GM23338 (cell line): ENCODE data around the gene TUBGCP4. TPM values are rescaled to one million over a fixed set of nuclear protein-coding genes. Genes with fewer than 3 reads are reported as not detected.

Experiments used
- ATAC-seq: fragments of 200-7000 bp; cut with Tn5 transposase; 3 replicates; pipeline ENCODE4 v1.9.1; 2020
- DNase-seq: peaks from one replicate; pipeline ENCODE4 v3.0.0-alpha.2; 2015; ENCODE audit warnings: low spot score
- H2AFZ ChIP-seq: fragments of 200-600 bp; sonication (generic); 2 replicates; pipeline ENCODE4 v1.8.0; 2016; ENCODE audit warnings: antibody characterized with exemption, mild to moderate bottlenecking, moderate library complexity
- H3F3A ChIP-seq: fragments of 200-600 bp; sonication (generic); replicated peaks from 2 replicates; pipeline ENCODE4 v1.8.0; 2017; ENCODE audit warnings: antibody characterized with exemption, mixed run types, low read depth
- H3K27ac ChIP-seq: fragments of 200-600 bp; sonication (generic); 2 replicates; pipeline ENCODE4 v1.6.1; 2016; ENCODE audit warnings: low read depth
- H3K27me3 ChIP-seq: fragments of 200-600 bp; sonication (generic); 2 replicates; pipeline ENCODE4 v1.8.0; 2016; ENCODE audit warnings: mild to moderate bottlenecking, mixed run types, moderate library complexity; ENCODE audit not compliant: insufficient read depth
- H3K36me3 ChIP-seq: fragments of 200-600 bp; sonication (generic); 2 replicates; pipeline ENCODE4 v1.8.0; 2016; ENCODE audit warnings: mild to moderate bottlenecking; ENCODE audit not compliant: insufficient read depth
- H3K4me1 ChIP-seq: fragments of 200-600 bp; sonication (generic); 2 replicates; pipeline ENCODE4 v1.8.0; 2016; ENCODE audit warnings: mild to moderate bottlenecking, moderate library complexity; ENCODE audit not compliant: insufficient read depth
- H3K4me2 ChIP-seq: fragments of 200-600 bp; sonication (generic); 2 replicates; pipeline ENCODE4 v1.7.1; 2017; ENCODE audit warnings: mixed run types
- H3K4me3 ChIP-seq: fragments of 200-600 bp; sonication (generic); 2 replicates; pipeline ENCODE4 v1.6.1; 2016; ENCODE audit warnings: mixed run types
- H3K79me2 ChIP-seq: fragments of 200-600 bp; sonication (generic); replicated peaks from 2 replicates; pipeline ENCODE4 v1.8.0; 2017; ENCODE audit warnings: mild to moderate bottlenecking; ENCODE audit not compliant: insufficient read depth
- H3K9me2 ChIP-seq: fragments of 200-600 bp; sonication (generic); 2 replicates; pipeline ENCODE4 v1.8.0; 2017; ENCODE audit not compliant: insufficient read depth
- H4K20me1 ChIP-seq: fragments of 200-600 bp; sonication (generic); replicated peaks from 2 replicates; pipeline ENCODE4 v1.8.0; 2017; ENCODE audit warnings: mild to moderate bottlenecking; ENCODE audit not compliant: insufficient read depth
- H3K27ac Mint-ChIP-seq: 2 replicates; pipeline ENCODE4 v1.8.0; 2020; ENCODE audit warnings: inconsistent platforms, mild to moderate bottlenecking, moderate library complexity, mixed read lengths
- H3K27me3 Mint-ChIP-seq: 3 replicates; pipeline ENCODE4 v1.8.0; 2022; ENCODE audit warnings: low read depth, mild to moderate bottlenecking, moderate library complexity, mixed read lengths, inconsistent platforms; ENCODE audit not compliant: insufficient read depth, poor library complexity
- H3K36me3 Mint-ChIP-seq: 3 replicates; pipeline ENCODE4 v1.8.0; 2021; ENCODE audit warnings: low read depth, mild to moderate bottlenecking, inconsistent platforms, moderate library complexity, mixed read lengths
- H3K4me1 Mint-ChIP-seq: 3 replicates; pipeline ENCODE4 v1.8.0; 2020; ENCODE audit warnings: mild to moderate bottlenecking, inconsistent platforms, mixed read lengths
- H3K4me3 Mint-ChIP-seq: 3 replicates; pipeline ENCODE4 v1.8.0; 2021; ENCODE audit warnings: moderate library complexity, mild to moderate bottlenecking, inconsistent platforms, mixed read lengths
- H3K9me3 Mint-ChIP-seq: 3 replicates; pipeline ENCODE4 v1.8.0; 2020; ENCODE audit warnings: moderate library complexity, mild to moderate bottlenecking, inconsistent platforms, mixed read lengths
- CREB1 ChIP-seq: fragments of 250-450 bp; sonication (Bioruptor Pico); IDR thresholded peaks from 2 replicates; pipeline ENCODE4 v1.5.0; 2020; ENCODE audit warnings: low read depth, mild to moderate bottlenecking, moderate library complexity
- CTCF ChIP-seq, 2 experiments: fragments of 200-600 bp in 1 of 2; sonication (generic) in 1 of 2; conservative IDR thresholded peaks; 2 replicates each; pipeline versions ENCODE4 v1.5.1 to v1.6.1; 2016 to 2017; ENCODE audit warnings: antibody characterized with exemption in 2 of 2, low read depth in 2 of 2, mild to moderate bottlenecking in 2 of 2, moderate library complexity in 1 of 2
- JUNB ChIP-seq: IDR thresholded peaks from one replicate; pipeline ENCODE4 v1.6.1; 2016; ENCODE audit warnings: antibody characterized with exemption; ENCODE audit not compliant: unreplicated experiment
- NANOG ChIP-seq: IDR thresholded peaks from 2 replicates; pipeline ENCODE4 v1.6.1; 2016; ENCODE audit warnings: antibody characterized with exemption, borderline replicate concordance
- POLR2AphosphoS5 ChIP-seq: IDR thresholded peaks from 2 replicates; pipeline ENCODE4 v1.6.1; 2016; ENCODE audit warnings: antibody characterized with exemption, low read depth
- REST ChIP-seq: IDR thresholded peaks from one replicate; pipeline ENCODE4 v1.6.1; 2018; ENCODE audit warnings: antibody characterized with exemption; ENCODE audit not compliant: unreplicated experiment
- ZNF462 ChIP-seq: fragments of 250-450 bp; sonication (Bioruptor Pico); IDR thresholded peaks from 2 replicates; pipeline ENCODE4 v1.5.0; 2020; ENCODE audit warnings: mild to moderate bottlenecking, moderate library complexity
- polyA plus RNA-seq: library from polyadenylated mRNA; unstranded; fragments of >200 nt; fragmentation: Nextera tagmentation; extraction: Ambion mirVana; gene quantifications from 2 replicates; pipeline ENCODE4 v1.2.1, GENCODE V29; 2016
- total RNA-seq: library from RNA; depleted of rRNA; stranded (reverse); fragments of >200 nt; shearing (Covaris generic); gene quantifications from 2 replicates; pipeline ENCODE4 v1.2.3, GENCODE V29; 2014

Gene TUBGCP4
- total and polyA plus RNA-seq, 2 experiments from 2014 or later, result 10.6 to 18.0 TPM

- no peak overlapping the region for H3K4me3 ChIP-seq
- peaks cover 5% of the 10 kb centered on the region; the same call in 1 of the 2 replicates for H3F3A ChIP-seq
- no peak overlapping the region for H3K4me2 ChIP-seq
- H3K4me1 Mint-ChIP-seq, result no peaks in the 10 kb centered on the region
- peaks cover 62% of the 10 kb centered on the region for H3K36me3 ChIP-seq
- TF ChIP-seq ZNF462 (CRISPR knock-in tag), result no peak
- H3K27me3 ChIP-seq, result no peaks in the 10 kb centered on the region
- H3K79me2 ChIP-seq, result no peaks in the 10 kb centered on the region
- H4K20me1 ChIP-seq, result peaks cover 24% of the 10 kb centered on the region
- H3K36me3 Mint-ChIP-seq, result peaks cover 93% of the 10 kb centered on the region
- peak overlapping the region; percentile 9; the same call in 1 of the 2 replicates for H3K27ac Mint-ChIP-seq
- peaks cover 3% of the 10 kb centered on the region for H3K27me3 Mint-ChIP-seq
- H3K9me3 Mint-ChIP-seq, result no peaks in the 10 kb centered on the region
- no peak overlapping the region for H2AFZ ChIP-seq
- no peak for ATAC-seq
- no peak overlapping the region for H3K4me3 Mint-ChIP-seq
- DNase-seq, result no peak
- no peak overlapping the region for H3K27ac ChIP-seq
- H3K9me2 ChIP-seq, result no peaks in the 10 kb centered on the region
- no peaks in the 10 kb centered on the region for H3K4me1 ChIP-seq
These were observed 41.2 kb downstream of the TUBGCP4 start for GRCh38 chr15:43412096-43412495.

GRCh38 chr15:43414196-43414595 lies 43.3 kb downstream of the TUBGCP4 start:
- Mint-ChIP-seq H3K4me1 (no peaks in the 10 kb centered on the region), H3K4me3 (no peak overlapping the region), H3K27me3 (peaks cover 3% of the 10 kb centered on the region), H3K36me3 (peaks cover 89% of the 10 kb centered on the region), H3K27ac (no peak overlapping the region; the same call in 1 of the 2 replicates), H3K9me3 (no peaks in the 10 kb centered on the region)
- Histone ChIP-seq H3K27me3 (no peaks in the 10 kb centered on the region), H3K36me3 (peaks cover 47% of the 10 kb centered on the region), H3K27ac (no peak overlapping the region), H3K4me3 (no peak overlapping the region), H4K20me1 (peaks cover 13% of the 10 kb centered on the region), H3K79me2 (no peaks in the 10 kb centered on the region), H3K4me1 (no peaks in the 10 kb centered on the region), H3K4me2 (no peak overlapping the region), H3F3A (no peaks in the 10 kb centered on the region), H3K9me2 (no peaks in the 10 kb centered on the region), H2AFZ (no peak overlapping the region)
- ATAC-seq (no peak), DNase-seq (no peak)
- no peak for TF ChIP-seq POLR2AphosphoS5
- no peak for TF ChIP-seq NANOG
- no peak for TF ChIP-seq JUNB
- TF ChIP-seq REST, result no peak
- no peak for TF ChIP-seq CTCF (conservative IDR thresholded peaks at IDR 0.05; ENCODE audit: low read depth in 2 of 2)
- no peak for TF ChIP-seq CREB1
